Measurements from ENCODE around the gene MED4.
"Not testable (repeated sequence)": the region's sequence is repeated elsewhere in the genome, so short reads cannot be mapped to it uniquely, and the experiment has no call there.

GRCh38 chr13:48059951-48060350, 35.0 kb downstream of the MED4 start:
- TF ChIP-seq POLR2A (IDR thresholded peaks at IDR 0.05); CTCF (IDR thresholded peaks at IDR 0.05); POLR2AphosphoS5 (IDR thresholded peaks at IDR 0.05; ENCODE audit: insufficient read depth in 1 of 2, low read depth in 1 of 2): not testable (repeated sequence)
